Peyer's patch (tissue), 4 donors: ENCODE data around the gene CORO1C.

Experiments used
- POLR2A ChIP-seq, 2 donors: fragments of 450-650 bp; IDR thresholded peaks; one replicate each; pipeline ENCODE4 v1.5.1; 2017; ENCODE audit warnings: antibody characterized with exemption in 2 of 2, mild to moderate bottlenecking in 2 of 2, moderate library complexity in 2 of 2
- TF ChIP-seq, protein P1 (sequence below), 6 experiments: fragments of 450-650 bp in 4 of 6; fragments of 200-600 bp in 2 of 6; sonication (generic) in 1 of 6; IDR thresholded peaks; one replicate each; pipeline ENCODE4 v1.5.1; 2017 to 2019; ENCODE audit warnings: antibody characterized with exemption in 6 of 6, mild to moderate bottlenecking in 3 of 6, moderate library complexity in 1 of 6

DNA sequence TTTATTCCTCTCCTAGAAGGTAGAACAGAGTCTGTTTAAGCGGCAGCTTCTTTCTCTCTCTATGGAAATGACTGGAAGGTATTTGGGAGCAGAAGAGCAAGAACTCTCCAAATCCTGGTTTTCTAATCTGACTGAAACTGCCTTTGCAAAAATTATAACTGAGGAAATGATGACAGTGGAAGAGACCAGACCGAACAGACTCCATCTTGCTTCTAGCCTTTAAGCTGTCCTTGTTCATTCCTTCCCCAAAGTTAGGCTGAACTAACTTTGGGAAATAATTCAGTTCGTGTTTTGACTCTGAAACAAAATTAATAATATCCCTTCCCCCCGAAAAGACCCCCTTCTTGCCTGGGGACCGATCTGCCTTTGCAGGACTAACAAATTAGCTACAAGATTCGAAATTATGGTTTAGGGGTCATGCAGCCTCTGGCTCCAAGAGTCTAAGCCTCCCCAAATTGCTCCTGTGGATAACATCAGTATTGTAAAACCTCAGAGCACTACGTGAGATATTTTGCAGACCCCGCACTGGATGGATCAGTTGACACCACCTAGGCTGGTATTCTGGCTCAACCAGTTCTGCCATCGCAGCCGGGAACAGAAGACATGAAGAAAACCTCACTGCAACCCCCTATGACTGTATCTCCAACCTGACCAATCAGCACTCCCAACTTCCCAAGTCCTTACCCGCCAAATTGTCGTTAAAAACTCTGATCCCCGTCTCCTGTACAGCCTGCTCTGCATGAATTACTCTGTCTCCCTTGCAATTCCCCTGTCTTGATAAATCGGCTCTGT lies 111.8 kb downstream of the CORO1C start:
- TF ChIP-seq POLR2A (IDR thresholded peaks at IDR 0.05), result no peak
- TF ChIP-seq, protein P1, sequence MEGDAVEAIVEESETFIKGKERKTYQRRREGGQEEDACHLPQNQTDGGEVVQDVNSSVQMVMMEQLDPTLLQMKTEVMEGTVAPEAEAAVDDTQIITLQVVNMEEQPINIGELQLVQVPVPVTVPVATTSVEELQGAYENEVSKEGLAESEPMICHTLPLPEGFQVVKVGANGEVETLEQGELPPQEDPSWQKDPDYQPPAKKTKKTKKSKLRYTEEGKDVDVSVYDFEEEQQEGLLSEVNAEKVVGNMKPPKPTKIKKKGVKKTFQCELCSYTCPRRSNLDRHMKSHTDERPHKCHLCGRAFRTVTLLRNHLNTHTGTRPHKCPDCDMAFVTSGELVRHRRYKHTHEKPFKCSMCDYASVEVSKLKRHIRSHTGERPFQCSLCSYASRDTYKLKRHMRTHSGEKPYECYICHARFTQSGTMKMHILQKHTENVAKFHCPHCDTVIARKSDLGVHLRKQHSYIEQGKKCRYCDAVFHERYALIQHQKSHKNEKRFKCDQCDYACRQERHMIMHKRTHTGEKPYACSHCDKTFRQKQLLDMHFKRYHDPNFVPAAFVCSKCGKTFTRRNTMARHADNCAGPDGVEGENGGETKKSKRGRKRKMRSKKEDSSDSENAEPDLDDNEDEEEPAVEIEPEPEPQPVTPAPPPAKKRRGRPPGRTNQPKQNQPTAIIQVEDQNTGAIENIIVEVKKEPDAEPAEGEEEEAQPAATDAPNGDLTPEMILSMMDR (IDR thresholded peaks at IDR 0.05), result no peak
